Esophagus muscularis mucosa (tissue), 3 donors: Measurements from ENCODE around the gene SMKR1.

ENCODE experiments used
- POLR2AphosphoS5 ChIP-seq, 2 donors: sonication (generic); formaldehyde crosslinking; IDR thresholded peaks; one replicate each; pipeline ENCODE4 v1.6.1; 2017; ENCODE audit warnings: antibody characterized with exemption in 2 of 2
- TF ChIP-seq, protein P1 (sequence below), 3 experiments: fragments of 200-600 bp in 2 of 3; fragments of 450-650 bp in 1 of 3; sonication (generic) in 2 of 3; IDR thresholded peaks; one replicate each; pipeline ENCODE4 v1.5.1; 2017 to 2019; ENCODE audit warnings: antibody characterized with exemption in 3 of 3, mild to moderate bottlenecking in 2 of 3, moderate library complexity in 1 of 3

DNA sequence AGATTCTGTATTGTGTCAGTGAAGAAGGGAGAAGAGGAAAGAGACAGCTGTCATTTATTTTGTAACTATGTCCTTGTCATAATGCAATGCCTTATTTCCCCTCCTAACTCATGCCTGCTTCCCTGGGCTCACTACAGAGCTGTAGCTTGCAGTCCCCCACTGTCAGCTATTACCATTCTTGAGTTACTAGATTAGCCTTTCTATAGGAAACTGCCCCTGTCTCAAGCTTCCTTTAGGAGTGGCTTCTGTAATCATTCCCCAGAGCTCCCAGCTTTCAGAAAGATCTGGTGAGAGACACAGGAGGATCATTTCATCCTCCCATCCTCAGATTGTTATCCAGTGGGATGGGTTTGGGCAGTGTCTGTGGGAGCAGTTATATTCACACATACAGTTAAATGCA lies 32.4 kb upstream of the SMKR1 start:
- TF ChIP-seq, protein P1, sequence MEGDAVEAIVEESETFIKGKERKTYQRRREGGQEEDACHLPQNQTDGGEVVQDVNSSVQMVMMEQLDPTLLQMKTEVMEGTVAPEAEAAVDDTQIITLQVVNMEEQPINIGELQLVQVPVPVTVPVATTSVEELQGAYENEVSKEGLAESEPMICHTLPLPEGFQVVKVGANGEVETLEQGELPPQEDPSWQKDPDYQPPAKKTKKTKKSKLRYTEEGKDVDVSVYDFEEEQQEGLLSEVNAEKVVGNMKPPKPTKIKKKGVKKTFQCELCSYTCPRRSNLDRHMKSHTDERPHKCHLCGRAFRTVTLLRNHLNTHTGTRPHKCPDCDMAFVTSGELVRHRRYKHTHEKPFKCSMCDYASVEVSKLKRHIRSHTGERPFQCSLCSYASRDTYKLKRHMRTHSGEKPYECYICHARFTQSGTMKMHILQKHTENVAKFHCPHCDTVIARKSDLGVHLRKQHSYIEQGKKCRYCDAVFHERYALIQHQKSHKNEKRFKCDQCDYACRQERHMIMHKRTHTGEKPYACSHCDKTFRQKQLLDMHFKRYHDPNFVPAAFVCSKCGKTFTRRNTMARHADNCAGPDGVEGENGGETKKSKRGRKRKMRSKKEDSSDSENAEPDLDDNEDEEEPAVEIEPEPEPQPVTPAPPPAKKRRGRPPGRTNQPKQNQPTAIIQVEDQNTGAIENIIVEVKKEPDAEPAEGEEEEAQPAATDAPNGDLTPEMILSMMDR (IDR thresholded peaks at IDR 0.05) = no peak
- no peak for TF ChIP-seq POLR2AphosphoS5 (IDR thresholded peaks at IDR 0.05)
